Measurements from ENCODE around the gene SPTBN5. TPM values are rescaled to one million over a fixed set of nuclear protein-coding genes. Genes with fewer than 3 reads are reported as not detected.

The SPTBN5 gene
- polyA plus RNA-seq, 1 donor from 2014 or later, result 0.01 TPM

DNA sequence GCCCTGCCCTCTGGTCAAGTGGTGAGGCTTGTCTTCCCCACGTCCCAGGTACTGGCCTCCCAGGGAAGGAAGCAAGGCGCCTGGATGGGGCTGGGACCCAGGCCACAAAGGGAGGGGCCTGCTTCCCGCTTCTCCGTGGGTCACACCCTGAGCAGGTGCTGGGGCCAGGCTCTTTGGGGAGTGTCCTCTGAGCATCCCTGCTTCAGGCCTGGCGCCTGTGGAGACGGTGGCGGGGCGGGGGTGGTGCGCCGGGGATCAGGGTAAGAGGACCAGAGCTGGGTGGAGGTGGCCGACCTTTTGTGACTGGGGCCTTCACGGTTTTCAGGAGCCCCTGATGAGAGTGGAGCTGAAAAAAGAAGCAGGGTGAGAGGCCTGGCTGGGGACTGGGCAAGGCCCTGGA lies 51.6 kb downstream of the SPTBN5 start:
- H3K9ac ChIP-seq (ENCODE audit: low read length), result no peak overlapping the region
- no peak overlapping the region for H3K4me2 ChIP-seq (ENCODE audit: low read length)
- H3K4me3 ChIP-seq (ENCODE audit: low read length), result no peak overlapping the region
- H4K20me1 ChIP-seq (ENCODE audit: insufficient read depth), result no peaks in the 10 kb centered on the region
- no peaks in the 10 kb centered on the region for H3F3A ChIP-seq (ENCODE audit: insufficient read depth, low read length, poor library complexity, severe bottlenecking)
- no peaks in the 10 kb centered on the region for H3K9me2 ChIP-seq (ENCODE audit: insufficient read depth, low read length)
- no peak for TF ChIP-seq POLR2AphosphoS5 (IDR thresholded peaks at IDR 0.05)
- TF ChIP-seq SMC3 (conservative IDR thresholded peaks at IDR 0.05; ENCODE audit: poor library complexity), result no peak
- TF ChIP-seq EZH2 (IDR thresholded peaks at IDR 0.05; ENCODE audit: borderline replicate concordance, insufficient read depth, low read length, poor library complexity, severe bottlenecking), result no peak
- H3K36me3 ChIP-seq (ENCODE audit: insufficient read depth, low read length), result no peaks in the 10 kb centered on the region
- H3K27ac ChIP-seq (ENCODE audit: low read length), result no peak overlapping the region
- H3K9me3 ChIP-seq (ENCODE audit: low read length), result no peaks in the 10 kb centered on the region
- no peaks in the 10 kb centered on the region for H3K79me2 ChIP-seq (replicated peaks; ENCODE audit: insufficient read depth, low read length)
- H2AFZ ChIP-seq (ENCODE audit: low read depth, low read length), result no peak overlapping the region
- H3K27me3 ChIP-seq (ENCODE audit: insufficient read depth, low read depth, low read length), result no peaks in the 10 kb centered on the region

DNA sequence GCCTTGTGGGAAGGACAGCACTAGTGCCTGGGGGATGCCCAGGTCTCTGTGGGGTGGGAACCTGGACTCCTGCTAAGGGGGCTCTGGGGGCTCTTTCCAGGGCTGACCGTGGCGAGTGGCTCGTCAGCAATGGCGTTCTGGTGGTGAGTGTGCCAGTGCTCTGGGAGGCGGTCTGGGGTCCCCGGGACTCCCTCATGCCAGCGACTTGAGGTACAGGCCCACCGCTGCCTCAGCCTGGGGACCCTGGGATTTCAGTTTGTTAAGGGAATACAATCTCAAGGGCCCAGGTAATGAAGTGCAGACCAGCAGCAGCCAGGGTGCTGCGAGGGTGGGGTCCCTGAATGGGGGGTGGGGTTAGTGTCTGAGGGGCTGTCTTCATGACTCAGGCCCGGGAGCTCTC lies 52.7 kb downstream of the SPTBN5 start:
- H3K9me2 ChIP-seq (ENCODE audit: insufficient read depth, low read length), result no peaks in the 10 kb centered on the region
- no peaks in the 10 kb centered on the region for H4K20me1 ChIP-seq (ENCODE audit: insufficient read depth)
- H3F3A ChIP-seq (ENCODE audit: insufficient read depth, low read length, poor library complexity, severe bottlenecking), result no peaks in the 10 kb centered on the region
- no peak overlapping the region for H3K4me3 ChIP-seq (ENCODE audit: low read length)
- no peak overlapping the region for H3K27ac ChIP-seq (ENCODE audit: low read length)
- no peak overlapping the region for H3K4me2 ChIP-seq (ENCODE audit: low read length)
- no peaks in the 10 kb centered on the region for H3K36me3 ChIP-seq (ENCODE audit: insufficient read depth, low read length)
- no peak overlapping the region for H3K9ac ChIP-seq (ENCODE audit: low read length)
- no peak overlapping the region for H2AFZ ChIP-seq (ENCODE audit: low read depth, low read length)
- H3K27me3 ChIP-seq (ENCODE audit: insufficient read depth, low read depth, low read length), result no peaks in the 10 kb centered on the region
- no peaks in the 10 kb centered on the region for H3K9me3 ChIP-seq (ENCODE audit: low read length)
- TF ChIP-seq SMC3 (conservative IDR thresholded peaks at IDR 0.05; ENCODE audit: poor library complexity), result no peak
- no peak for TF ChIP-seq EP300 (conservative IDR thresholded peaks at IDR 0.05; ENCODE audit: poor library complexity, severe bottlenecking)
- no peak for TF ChIP-seq MXI1 (conservative IDR thresholded peaks at IDR 0.05; ENCODE audit: poor library complexity, severe bottlenecking)
- TF ChIP-seq, protein P1, sequence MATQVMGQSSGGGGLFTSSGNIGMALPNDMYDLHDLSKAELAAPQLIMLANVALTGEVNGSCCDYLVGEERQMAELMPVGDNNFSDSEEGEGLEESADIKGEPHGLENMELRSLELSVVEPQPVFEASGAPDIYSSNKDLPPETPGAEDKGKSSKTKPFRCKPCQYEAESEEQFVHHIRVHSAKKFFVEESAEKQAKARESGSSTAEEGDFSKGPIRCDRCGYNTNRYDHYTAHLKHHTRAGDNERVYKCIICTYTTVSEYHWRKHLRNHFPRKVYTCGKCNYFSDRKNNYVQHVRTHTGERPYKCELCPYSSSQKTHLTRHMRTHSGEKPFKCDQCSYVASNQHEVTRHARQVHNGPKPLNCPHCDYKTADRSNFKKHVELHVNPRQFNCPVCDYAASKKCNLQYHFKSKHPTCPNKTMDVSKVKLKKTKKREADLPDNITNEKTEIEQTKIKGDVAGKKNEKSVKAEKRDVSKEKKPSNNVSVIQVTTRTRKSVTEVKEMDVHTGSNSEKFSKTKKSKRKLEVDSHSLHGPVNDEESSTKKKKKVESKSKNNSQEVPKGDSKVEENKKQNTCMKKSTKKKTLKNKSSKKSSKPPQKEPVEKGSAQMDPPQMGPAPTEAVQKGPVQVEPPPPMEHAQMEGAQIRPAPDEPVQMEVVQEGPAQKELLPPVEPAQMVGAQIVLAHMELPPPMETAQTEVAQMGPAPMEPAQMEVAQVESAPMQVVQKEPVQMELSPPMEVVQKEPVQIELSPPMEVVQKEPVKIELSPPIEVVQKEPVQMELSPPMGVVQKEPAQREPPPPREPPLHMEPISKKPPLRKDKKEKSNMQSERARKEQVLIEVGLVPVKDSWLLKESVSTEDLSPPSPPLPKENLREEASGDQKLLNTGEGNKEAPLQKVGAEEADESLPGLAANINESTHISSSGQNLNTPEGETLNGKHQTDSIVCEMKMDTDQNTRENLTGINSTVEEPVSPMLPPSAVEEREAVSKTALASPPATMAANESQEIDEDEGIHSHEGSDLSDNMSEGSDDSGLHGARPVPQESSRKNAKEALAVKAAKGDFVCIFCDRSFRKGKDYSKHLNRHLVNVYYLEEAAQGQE (IDR thresholded peaks at IDR 0.05; ENCODE audit: borderline replicate concordance), result no peak
- TF ChIP-seq, protein P2, sequence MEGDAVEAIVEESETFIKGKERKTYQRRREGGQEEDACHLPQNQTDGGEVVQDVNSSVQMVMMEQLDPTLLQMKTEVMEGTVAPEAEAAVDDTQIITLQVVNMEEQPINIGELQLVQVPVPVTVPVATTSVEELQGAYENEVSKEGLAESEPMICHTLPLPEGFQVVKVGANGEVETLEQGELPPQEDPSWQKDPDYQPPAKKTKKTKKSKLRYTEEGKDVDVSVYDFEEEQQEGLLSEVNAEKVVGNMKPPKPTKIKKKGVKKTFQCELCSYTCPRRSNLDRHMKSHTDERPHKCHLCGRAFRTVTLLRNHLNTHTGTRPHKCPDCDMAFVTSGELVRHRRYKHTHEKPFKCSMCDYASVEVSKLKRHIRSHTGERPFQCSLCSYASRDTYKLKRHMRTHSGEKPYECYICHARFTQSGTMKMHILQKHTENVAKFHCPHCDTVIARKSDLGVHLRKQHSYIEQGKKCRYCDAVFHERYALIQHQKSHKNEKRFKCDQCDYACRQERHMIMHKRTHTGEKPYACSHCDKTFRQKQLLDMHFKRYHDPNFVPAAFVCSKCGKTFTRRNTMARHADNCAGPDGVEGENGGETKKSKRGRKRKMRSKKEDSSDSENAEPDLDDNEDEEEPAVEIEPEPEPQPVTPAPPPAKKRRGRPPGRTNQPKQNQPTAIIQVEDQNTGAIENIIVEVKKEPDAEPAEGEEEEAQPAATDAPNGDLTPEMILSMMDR (IDR thresholded peaks at IDR 0.05; ENCODE audit: poor library complexity, severe bottlenecking), result no peak
- no peaks in the 10 kb centered on the region for H3K79me2 ChIP-seq (replicated peaks; ENCODE audit: insufficient read depth, low read length)

DNA sequence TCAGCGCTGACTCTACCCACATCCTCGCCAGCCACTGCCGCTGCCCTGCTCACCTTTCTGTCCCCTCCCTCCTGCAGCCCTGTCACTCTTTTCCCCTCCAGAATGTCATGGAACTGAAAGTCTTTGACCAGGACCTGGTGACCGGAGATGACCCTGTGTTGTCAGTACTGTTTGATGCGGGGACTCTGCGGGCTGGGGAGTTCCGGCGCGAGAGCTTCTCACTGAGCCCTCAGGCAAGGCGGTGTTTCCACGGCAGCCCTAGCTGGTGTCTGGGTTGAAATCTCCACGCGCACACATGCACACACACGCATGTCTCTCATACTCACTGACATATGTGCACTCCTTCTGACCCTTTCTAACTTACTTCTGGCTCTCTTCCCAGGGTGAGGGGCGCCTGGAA lies 53.2 kb downstream of the SPTBN5 start:
- Histone ChIP-seq H3K27ac (ENCODE audit: low read length) (no peak overlapping the region), H3K9ac (ENCODE audit: low read length) (no peak overlapping the region), H4K20me1 (ENCODE audit: insufficient read depth) (no peaks in the 10 kb centered on the region), H3K79me2 (replicated peaks; ENCODE audit: insufficient read depth, low read length) (no peaks in the 10 kb centered on the region), H3K36me3 (ENCODE audit: insufficient read depth, low read length) (no peaks in the 10 kb centered on the region), H2AFZ (ENCODE audit: low read depth, low read length) (no peak overlapping the region), H3K27me3 (ENCODE audit: insufficient read depth, low read depth, low read length) (no peaks in the 10 kb centered on the region), H3K4me3 (ENCODE audit: low read length) (no peak overlapping the region), H3F3A (ENCODE audit: insufficient read depth, low read length, poor library complexity, severe bottlenecking) (no peaks in the 10 kb centered on the region), H3K9me2 (ENCODE audit: insufficient read depth, low read length) (no peaks in the 10 kb centered on the region), H3K9me3 (ENCODE audit: low read length) (no peaks in the 10 kb centered on the region), H3K4me2 (ENCODE audit: low read length) (no peak overlapping the region)
- TF ChIP-seq, protein P2 (IDR thresholded peaks at IDR 0.05; ENCODE audit: poor library complexity, severe bottlenecking), result no peak
- TF ChIP-seq, protein P1 (IDR thresholded peaks at IDR 0.05; ENCODE audit: borderline replicate concordance), result no peak
- no peak for TF ChIP-seq TAF1 (IDR thresholded peaks at IDR 0.05; ENCODE audit: low read depth)
- TF ChIP-seq POLR2AphosphoS5 (IDR thresholded peaks at IDR 0.05), result no peak
- no peak for TF ChIP-seq RAD21 (conservative IDR thresholded peaks at IDR 0.05)
- TF ChIP-seq EP300 (conservative IDR thresholded peaks at IDR 0.05; ENCODE audit: poor library complexity, severe bottlenecking), result no peak
- no peak for TF ChIP-seq SMC3 (conservative IDR thresholded peaks at IDR 0.05; ENCODE audit: poor library complexity)
- no peak for TF ChIP-seq EZH2 (IDR thresholded peaks at IDR 0.05; ENCODE audit: borderline replicate concordance, insufficient read depth, low read length, poor library complexity, severe bottlenecking)
- no peak for TF ChIP-seq MXI1 (conservative IDR thresholded peaks at IDR 0.05; ENCODE audit: poor library complexity, severe bottlenecking)
